ENCODE measurements around the gene IL1RL1. TPM values are rescaled to one million over a fixed set of nuclear protein-coding genes. Genes with fewer than 3 reads are reported as not detected.

Gene IL1RL1
- total RNA-seq, 4 donors from 2014 or later: 4.3 to 20.2 (median 8.1) TPM

- intact Hi-C loops (cut with DNase I): no loop called here
Measured at GRCh38 chr2:102286041-102286440, 25.3 kb upstream of the IL1RL1 start.

GRCh38 chr2:102289129-102289528 is 22.2 kb upstream of the IL1RL1 start:
- no peaks in the 10 kb centered on the region for H3K4me1 ChIP-seq
- no peak overlapping the region for H3K27ac ChIP-seq (replicated peaks in 1 of 4)
- no peaks in the 10 kb centered on the region for H3K9me3 ChIP-seq
- 76% methylated on average over 5 of the region's 5 CpGs for WGBS
- no peaks in the 10 kb centered on the region for H3K36me3 ChIP-seq
- TF ChIP-seq POLR2A (IDR thresholded peaks at IDR 0.05; ENCODE audit: low read depth) (no peak), EP300 (IDR thresholded peaks at IDR 0.05) (no peak), CTCF (IDR thresholded peaks at IDR 0.05) (no peak), POLR2AphosphoS5 (IDR thresholded peaks at IDR 0.05) (no peak)
- no peak overlapping the region for H3K4me3 ChIP-seq
- H3K27me3 ChIP-seq: peaks cover 0 to 15% (median 0%) of the 10 kb centered on the region in 4 donors
- no peak for DNase-seq (ENCODE audit: extremely low spot score)
- intact Hi-C loops (cut with DNase I): no loop called here

More at GRCh38 chr2:102286041-102286440, 25.3 kb upstream of the IL1RL1 start:
- DNase-seq (ENCODE audit: extremely low spot score): no peak
- 76% methylated on average over 3 of the region's 3 CpGs for WGBS
- Histone ChIP-seq H3K9me3 (no peaks in the 10 kb centered on the region), H3K27me3 (no peaks in the 10 kb centered on the region), H3K4me3 (no peak overlapping the region), H3K27ac (replicated peaks in 1 of 4) (no peak overlapping the region), H3K36me3 (no peaks in the 10 kb centered on the region), H3K4me1 (no peaks in the 10 kb centered on the region)
- TF ChIP-seq POLR2A (IDR thresholded peaks at IDR 0.05; ENCODE audit: low read depth) (no peak), CTCF (IDR thresholded peaks at IDR 0.05) (no peak), POLR2AphosphoS5 (IDR thresholded peaks at IDR 0.05) (no peak), EP300 (IDR thresholded peaks at IDR 0.05) (no peak)

GRCh38 chr2:102290594-102290993 is 20.8 kb upstream of the IL1RL1 start:
- intact Hi-C loops (cut with DNase I): no loop called here
- no peaks in the 10 kb centered on the region for H3K9me3 ChIP-seq
- peaks cover 0 to 15% (median 0%) of the 10 kb centered on the region in 4 donors for H3K27me3 ChIP-seq

GRCh38 chr2:102291319-102292075 is 19.9 kb upstream of the IL1RL1 start:
- WGBS: 62% methylated on average over 4 of the region's 4 CpGs

More at GRCh38 chr2:102290594-102290993, 20.8 kb upstream of the IL1RL1 start:
- no peak overlapping the region for H3K27ac ChIP-seq (replicated peaks in 1 of 4)
- DNase-seq (ENCODE audit: extremely low spot score): no peak
- TF ChIP-seq CTCF (IDR thresholded peaks at IDR 0.05) (no peak), POLR2A (IDR thresholded peaks at IDR 0.05; ENCODE audit: low read depth) (no peak), EP300 (IDR thresholded peaks at IDR 0.05) (no peak)
- no peaks in the 10 kb centered on the region for H3K4me1 ChIP-seq
- H3K4me3 ChIP-seq: no peak overlapping the region
- no peaks in the 10 kb centered on the region for H3K36me3 ChIP-seq

More at GRCh38 chr2:102291319-102292075, 19.9 kb upstream of the IL1RL1 start:
- Histone ChIP-seq H3K4me3 (no peak overlapping the region), H3K27ac (replicated peaks in 1 of 4) (no peak overlapping the region), H3K9me3 (no peaks in the 10 kb centered on the region), H3K4me1 (no peaks in the 10 kb centered on the region), H3K36me3 (no peaks in the 10 kb centered on the region), H3K27me3 (peaks cover 0 to 15% (median 0%) of the 10 kb centered on the region in 4 donors)
- TF ChIP-seq EP300 (IDR thresholded peaks at IDR 0.05): no peak
- no peak for TF ChIP-seq POLR2AphosphoS5 (IDR thresholded peaks at IDR 0.05)
- no peak for TF ChIP-seq POLR2A (IDR thresholded peaks at IDR 0.05; ENCODE audit: low read depth)
- TF ChIP-seq CTCF (IDR thresholded peaks at IDR 0.05): no peak
- intact Hi-C loops (cut with DNase I): no loop called here
- no peak for DNase-seq (ENCODE audit: extremely low spot score)

Data from esophagus muscularis mucosa (tissue), 4 donors.